B cell (primary cell): ENCODE measurements around the gene CASP12. TPM values are rescaled to one million over a fixed set of nuclear protein-coding genes. Genes with fewer than 3 reads are reported as not detected.

Source experiments
- ATAC-seq: fragments of 200-7000 bp; cut with Tn5 transposase; one replicate; pipeline ENCODE4 v1.10.0; 2021; ENCODE audit warnings: low read depth, mild to moderate bottlenecking, moderate number of reproducible peaks, moderate library complexity
- CTCF ChIA-PET: fragments of 350-600 bp; sonication (Branson Sonifier 250); formaldehyde crosslinking; loops from one replicate; lab custom pipeline; 2021; ENCODE audit warnings: antibody characterized with exemption, inconsistent platforms; lab: Charles Lee
- POLR2A ChIA-PET: fragments of 350-600 bp; sonication (Branson Sonifier 250); formaldehyde crosslinking; loops from one replicate; lab custom pipeline; 2021; ENCODE audit warnings: antibody characterized with exemption; lab: Charles Lee
- DNase-seq: peaks from one replicate; pipeline ENCODE4 v3.0.0; 2013
- H2AFZ ChIP-seq: 2 replicates; pipeline ENCODE4 v1.6.1; 2012; ENCODE audit warnings: mild to moderate bottlenecking, low read depth, low read length; ENCODE audit not compliant: insufficient read depth, poor library complexity, severe bottlenecking
- H3K27ac ChIP-seq, 2 donors: 1 replicate in 1 of 2; 2 replicates in 1 of 2; pipeline ENCODE4 v1.5.1; 2012 to 2013; ENCODE audit warnings: low read length in 2 of 2, mild to moderate bottlenecking in 2 of 2, moderate library complexity in 1 of 2
- H3K27me3 ChIP-seq, 4 experiments: fragments of 200-600 bp in 1 of 4; sonication (generic) in 1 of 4; replicated peaks in 1 of 4; 1 replicate in 2 of 4; 2 replicates in 2 of 4; pipeline versions ENCODE4 v1.6.1 to v1.7.0; 2013 to 2016; ENCODE audit warnings: low read length in 3 of 4, mild to moderate bottlenecking in 2 of 4, mixed read lengths in 1 of 4, moderate library complexity in 1 of 4; ENCODE audit not compliant: insufficient read depth in 4 of 4, control insufficient read depth in 3 of 4; ENCODE audit errors: control extremely low read depth in 1 of 4
- H3K36me3 ChIP-seq, 2 experiments: replicated peaks in 1 of 2; 1 replicate in 1 of 2; 2 replicates in 1 of 2; pipeline versions ENCODE4 v1.6.1 to v1.7.1; 2013; ENCODE audit warnings: low read length in 1 of 2; ENCODE audit not compliant: insufficient read depth in 2 of 2, control insufficient read depth in 1 of 2; ENCODE audit errors: control extremely low read depth in 1 of 2, extremely low read depth in 1 of 2
- H3K4me1 ChIP-seq, 2 donors: fragments of 200-600 bp in 1 of 2; sonication (generic) in 1 of 2; 1 replicate in 1 of 2; 2 replicates in 1 of 2; pipeline versions ENCODE4 v1.5.1 to v1.6.1; 2013 to 2017; ENCODE audit warnings: low read length in 2 of 2; ENCODE audit not compliant: control insufficient read depth in 2 of 2, insufficient read depth in 2 of 2
- H3K4me2 ChIP-seq: replicated peaks from 2 replicates; pipeline ENCODE3; 2012; ENCODE audit warnings: mild to moderate bottlenecking, low read depth, low read length; ENCODE audit not compliant: poor library complexity, severe bottlenecking
- H3K4me3 ChIP-seq, 5 experiments: fragments of 200-600 bp in 1 of 5; sonication (generic) in 1 of 5; 1 replicate in 3 of 5; 2 replicates in 2 of 5; pipeline versions ENCODE4 v1.5.1 to v1.7.0; 2011 to 2016; ENCODE audit warnings: low read length in 4 of 5, mild to moderate bottlenecking in 4 of 5, low read depth in 2 of 5, control low read depth in 1 of 5, moderate library complexity in 1 of 5; ENCODE audit not compliant: insufficient read depth in 1 of 5; ENCODE audit errors: control extremely low read depth in 1 of 5, extremely low read depth in 1 of 5
- H3K79me2 ChIP-seq: fragments of 200-600 bp; sonication (generic); one replicate; pipeline ENCODE4 v1.6.0; 2016; ENCODE audit warnings: low read length; ENCODE audit not compliant: control insufficient read depth, insufficient read depth
- H3K9ac ChIP-seq: fragments of 200-600 bp; sonication (generic); 2 replicates; pipeline ENCODE4 v1.6.1; 2017; ENCODE audit warnings: mild to moderate bottlenecking, low read length, moderate library complexity
- H3K9me3 ChIP-seq, 3 donors: one replicate each; pipeline versions ENCODE4 v1.6.1 to v1.7.1; 2013; ENCODE audit warnings: low read length in 2 of 3; ENCODE audit not compliant: control insufficient read depth in 2 of 3, insufficient read depth in 1 of 3; ENCODE audit errors: control extremely low read depth in 1 of 3
- H4K20me1 ChIP-seq: 2 replicates; pipeline ENCODE4 v1.6.0; 2012; ENCODE audit warnings: mild to moderate bottlenecking, low read length; ENCODE audit not compliant: insufficient read depth, control insufficient read depth, poor library complexity, severe bottlenecking
- H3K27ac Mint-ChIP-seq: one replicate; pipeline ENCODE4 v1.8.0; 2021; ENCODE audit warnings: mixed read lengths
- H3K27me3 Mint-ChIP-seq: one replicate; pipeline ENCODE4 v1.8.0; 2021; ENCODE audit warnings: mixed read lengths
- H3K4me1 Mint-ChIP-seq: one replicate; pipeline ENCODE4 v1.8.0; 2021; ENCODE audit warnings: mixed read lengths
- H3K4me3 Mint-ChIP-seq: one replicate; pipeline ENCODE4 v1.8.0; 2021; ENCODE audit warnings: mixed read lengths
- H3K9me3 Mint-ChIP-seq: one replicate; pipeline ENCODE4 v1.8.0; 2022; ENCODE audit warnings: mixed read lengths; ENCODE audit not compliant: insufficient read depth
- CTCF ChIP-seq: fragments of 200-600 bp; IDR thresholded peaks from one replicate; pipeline ENCODE4 v1.8.0; 2022; ENCODE audit warnings: antibody characterized with exemption, mild to moderate bottlenecking
- EZH2 ChIP-seq: IDR thresholded peaks from 2 replicates; pipeline ENCODE4 v1.6.1; 2012; ENCODE audit warnings: borderline replicate concordance, low read depth, mild to moderate bottlenecking, moderate library complexity, low read length; ENCODE audit not compliant: insufficient read depth, poor library complexity, severe bottlenecking
- WGBS: methylation state at CpG from one replicate; pipeline ENCODE4 v1.1.5; 2013; ENCODE audit warnings: missing lambda C conversion rate; ENCODE audit not compliant: insufficient coverage; 5-methylcytosine and 5-hydroxymethylcytosine counted together
- intact Hi-C: fragments of 100-400 bp; cut with micrococcal nuclease; formaldehyde crosslinking; loops from one replicate; pipeline ENCODE4 v1.10.0; 2022
- polyA plus RNA-seq: library from polyadenylated mRNA; depleted of rRNA; stranded (reverse); fragments of >200 nt; gene quantifications from 2 replicates; pipeline ENCODE4 v1.2.3, GENCODE V29; 2012
- total RNA-seq, 2 donors: library from RNA; stranded (reverse); fragments of 120-200 nt in 1 of 2; gene quantifications; 1 replicate in 1 of 2; 2 replicates in 1 of 2; pipeline versions ENCODE4 v1.2.3 to v1.2.4, GENCODE V29; 2013 to 2022

The CASP12 gene
- total and polyA plus RNA-seq, 2 donors (not counting 1 experiment from before 2014, with no cell fraction given), result 0.09 TPM; not detected in 1

- CTCF ChIA-PET, result interaction anchor here (1.3 kb wide), 1 partner anchor 16 kb away, joined by 5 read pairs; no protein-coding TSS in a partner anchor
- H3K9me3 ChIP-seq, result no peaks in the 10 kb centered on the region
- H3K9ac ChIP-seq, result no peak overlapping the region
- DNase-seq (no peak), ATAC-seq (no peak)
- no peak overlapping the region for H2AFZ ChIP-seq
- H3K4me2 ChIP-seq, result no peak overlapping the region
- no peaks in the 10 kb centered on the region for H3K27me3 ChIP-seq
- 88% methylated on average over 1 of the region's 2 CpGs for WGBS
- H3K27ac Mint-ChIP-seq, result no peak overlapping the region
- no peaks in the 10 kb centered on the region for H3K9me3 Mint-ChIP-seq
- H3K27ac ChIP-seq, result no peak overlapping the region
- no peak overlapping the region for H3K4me3 Mint-ChIP-seq
- no peak overlapping the region for H3K4me3 ChIP-seq
- no peaks in the 10 kb centered on the region for H4K20me1 ChIP-seq
- POLR2A ChIA-PET, result no interaction called here
- H3K4me1 ChIP-seq, result peaks cover 10 to 11% of the 10 kb centered on the region in 2 donors
- H3K79me2 ChIP-seq, result no peaks in the 10 kb centered on the region
- no peaks in the 10 kb centered on the region for H3K36me3 ChIP-seq
- H3K4me1 Mint-ChIP-seq, result peaks cover 25% of the 10 kb centered on the region
- intact Hi-C loops, result no loop called here
- H3K27me3 Mint-ChIP-seq, result no peaks in the 10 kb centered on the region
- TF ChIP-seq CTCF, result no peak
- no peak for TF ChIP-seq EZH2
Observed at GRCh38 chr11:104895634-104896033, 2.6 kb downstream of the CASP12 start.

- Histone ChIP-seq H3K4me1 (peaks cover 10 to 11% of the 10 kb centered on the region in 2 donors), H4K20me1 (no peaks in the 10 kb centered on the region), H3K9ac (no peak overlapping the region), H2AFZ (no peak overlapping the region), H3K4me3 (no peak overlapping the region), H3K9me3 (no peaks in the 10 kb centered on the region), H3K4me2 (no peak overlapping the region), H3K79me2 (no peaks in the 10 kb centered on the region), H3K27me3 (no peaks in the 10 kb centered on the region), H3K27ac (no peak overlapping the region), H3K36me3 (no peaks in the 10 kb centered on the region)
- DNase-seq (no peak), ATAC-seq (no peak)
- H3K27ac Mint-ChIP-seq, result no peak overlapping the region
- ChIA-PET CTCF (no interaction called here), POLR2A (no interaction called here)
- no peak overlapping the region for H3K4me3 Mint-ChIP-seq
- peaks cover 17% of the 10 kb centered on the region for H3K4me1 Mint-ChIP-seq
- intact Hi-C loops, result no loop called here
- no peaks in the 10 kb centered on the region for H3K27me3 Mint-ChIP-seq
- TF ChIP-seq CTCF (no peak), EZH2 (no peak)
- H3K9me3 Mint-ChIP-seq, result no peaks in the 10 kb centered on the region
- 100% methylated on average over 1 of the region's 1 CpG for WGBS
Observed at GRCh38 chr11:104893876-104894275, 4.4 kb downstream of the CASP12 start.
